A549 (cell line): ENCODE results near the gene STT3B.

Experiments used
- CEBPB ChIP-seq, 2 experiments: fragments of >200 bp in 1 of 2; sonication (Bioruptor Twin) in 1 of 2; formaldehyde crosslinking in 1 of 2; IDR thresholded peaks; 2 replicates each; pipeline ENCODE4 v1.6.1; 2012 to 2016
- POLR2A ChIP-seq: IDR thresholded peaks from 2 replicates; pipeline ENCODE4 v1.6.1; 2012; ENCODE audit warnings: mild to moderate bottlenecking, low read length
- RAD21 ChIP-seq, 2 experiments: fragments of >200 bp in 1 of 2; sonication (Bioruptor Twin) in 1 of 2; formaldehyde crosslinking in 1 of 2; IDR thresholded peaks in 1 of 2; conservative IDR thresholded peaks in 1 of 2; 2 replicates in 1 of 2; 3 replicates in 1 of 2; pipeline ENCODE4 v1.6.1; 2012 to 2018; ENCODE audit warnings: inconsistent platforms in 1 of 2
- RFX5 ChIP-seq: fragments of 450-650 bp; IDR thresholded peaks from 2 replicates; pipeline ENCODE4 v1.7.1; 2014; ENCODE audit warnings: antibody characterized with exemption, mild to moderate bottlenecking, moderate library complexity
- SMC3 ChIP-seq: fragments of >200 bp; sonication (Bioruptor Twin); formaldehyde crosslinking; IDR thresholded peaks from 3 replicates; pipeline ENCODE4 v1.6.1; 2018; ENCODE audit warnings: inconsistent platforms
- TF ChIP-seq, protein P1 (sequence below): fragments of >200 bp; sonication (Bioruptor Twin); formaldehyde crosslinking; IDR thresholded peaks from 3 replicates; pipeline ENCODE4 v1.5.1; 2016
- TF ChIP-seq, protein P2 (sequence below): fragments of 200-600 bp; sonication (generic); IDR thresholded peaks from 2 replicates; pipeline ENCODE4 v1.6.1; 2016; ENCODE audit warnings: antibody characterized with exemption, mild to moderate bottlenecking, moderate library complexity
- TF ChIP-seq, protein P3 (sequence below): fragments of 450-650 bp; IDR thresholded peaks from 2 replicates; pipeline ENCODE4 v1.6.1; 2014; ENCODE audit warnings: antibody characterized with exemption

GRCh38 chr3:31571325-31571724, 38.6 kb downstream of the STT3B start:
- TF ChIP-seq, protein P1, sequence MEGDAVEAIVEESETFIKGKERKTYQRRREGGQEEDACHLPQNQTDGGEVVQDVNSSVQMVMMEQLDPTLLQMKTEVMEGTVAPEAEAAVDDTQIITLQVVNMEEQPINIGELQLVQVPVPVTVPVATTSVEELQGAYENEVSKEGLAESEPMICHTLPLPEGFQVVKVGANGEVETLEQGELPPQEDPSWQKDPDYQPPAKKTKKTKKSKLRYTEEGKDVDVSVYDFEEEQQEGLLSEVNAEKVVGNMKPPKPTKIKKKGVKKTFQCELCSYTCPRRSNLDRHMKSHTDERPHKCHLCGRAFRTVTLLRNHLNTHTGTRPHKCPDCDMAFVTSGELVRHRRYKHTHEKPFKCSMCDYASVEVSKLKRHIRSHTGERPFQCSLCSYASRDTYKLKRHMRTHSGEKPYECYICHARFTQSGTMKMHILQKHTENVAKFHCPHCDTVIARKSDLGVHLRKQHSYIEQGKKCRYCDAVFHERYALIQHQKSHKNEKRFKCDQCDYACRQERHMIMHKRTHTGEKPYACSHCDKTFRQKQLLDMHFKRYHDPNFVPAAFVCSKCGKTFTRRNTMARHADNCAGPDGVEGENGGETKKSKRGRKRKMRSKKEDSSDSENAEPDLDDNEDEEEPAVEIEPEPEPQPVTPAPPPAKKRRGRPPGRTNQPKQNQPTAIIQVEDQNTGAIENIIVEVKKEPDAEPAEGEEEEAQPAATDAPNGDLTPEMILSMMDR: no peak
- no peak for TF ChIP-seq POLR2A
- no peak for TF ChIP-seq RAD21 (conservative IDR thresholded peaks at IDR 0.05 in 1 of 2, IDR thresholded peaks at IDR 0.05 in 1 of 2)
- TF ChIP-seq, protein P2, sequence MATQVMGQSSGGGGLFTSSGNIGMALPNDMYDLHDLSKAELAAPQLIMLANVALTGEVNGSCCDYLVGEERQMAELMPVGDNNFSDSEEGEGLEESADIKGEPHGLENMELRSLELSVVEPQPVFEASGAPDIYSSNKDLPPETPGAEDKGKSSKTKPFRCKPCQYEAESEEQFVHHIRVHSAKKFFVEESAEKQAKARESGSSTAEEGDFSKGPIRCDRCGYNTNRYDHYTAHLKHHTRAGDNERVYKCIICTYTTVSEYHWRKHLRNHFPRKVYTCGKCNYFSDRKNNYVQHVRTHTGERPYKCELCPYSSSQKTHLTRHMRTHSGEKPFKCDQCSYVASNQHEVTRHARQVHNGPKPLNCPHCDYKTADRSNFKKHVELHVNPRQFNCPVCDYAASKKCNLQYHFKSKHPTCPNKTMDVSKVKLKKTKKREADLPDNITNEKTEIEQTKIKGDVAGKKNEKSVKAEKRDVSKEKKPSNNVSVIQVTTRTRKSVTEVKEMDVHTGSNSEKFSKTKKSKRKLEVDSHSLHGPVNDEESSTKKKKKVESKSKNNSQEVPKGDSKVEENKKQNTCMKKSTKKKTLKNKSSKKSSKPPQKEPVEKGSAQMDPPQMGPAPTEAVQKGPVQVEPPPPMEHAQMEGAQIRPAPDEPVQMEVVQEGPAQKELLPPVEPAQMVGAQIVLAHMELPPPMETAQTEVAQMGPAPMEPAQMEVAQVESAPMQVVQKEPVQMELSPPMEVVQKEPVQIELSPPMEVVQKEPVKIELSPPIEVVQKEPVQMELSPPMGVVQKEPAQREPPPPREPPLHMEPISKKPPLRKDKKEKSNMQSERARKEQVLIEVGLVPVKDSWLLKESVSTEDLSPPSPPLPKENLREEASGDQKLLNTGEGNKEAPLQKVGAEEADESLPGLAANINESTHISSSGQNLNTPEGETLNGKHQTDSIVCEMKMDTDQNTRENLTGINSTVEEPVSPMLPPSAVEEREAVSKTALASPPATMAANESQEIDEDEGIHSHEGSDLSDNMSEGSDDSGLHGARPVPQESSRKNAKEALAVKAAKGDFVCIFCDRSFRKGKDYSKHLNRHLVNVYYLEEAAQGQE: no peak
- TF ChIP-seq, protein P3, sequence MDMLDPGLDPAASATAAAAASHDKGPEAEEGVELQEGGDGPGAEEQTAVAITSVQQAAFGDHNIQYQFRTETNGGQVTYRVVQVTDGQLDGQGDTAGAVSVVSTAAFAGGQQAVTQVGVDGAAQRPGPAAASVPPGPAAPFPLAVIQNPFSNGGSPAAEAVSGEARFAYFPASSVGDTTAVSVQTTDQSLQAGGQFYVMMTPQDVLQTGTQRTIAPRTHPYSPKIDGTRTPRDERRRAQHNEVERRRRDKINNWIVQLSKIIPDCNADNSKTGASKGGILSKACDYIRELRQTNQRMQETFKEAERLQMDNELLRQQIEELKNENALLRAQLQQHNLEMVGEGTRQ: no peak
- no peak for TF ChIP-seq CEBPB (IDR thresholded peaks at IDR 0.05)
- TF ChIP-seq RFX5: no peak
- TF ChIP-seq SMC3: no peak
